Stimulated activated CD4-positive, alpha-beta T cell treated with anti-CD3 and anti-CD28 coated beads, Interleukin-4, amount 100 ng/mL, for 48 hours (primary cell): Measurements from ENCODE around the gene USP2.

Source experiments
- DNase-seq, 2 donors: peaks; one replicate each; pipeline ENCODE4 v3.0.0-alpha.2; 2020; ENCODE audit warnings: low read depth in 2 of 2

USP2 gene

DNA sequence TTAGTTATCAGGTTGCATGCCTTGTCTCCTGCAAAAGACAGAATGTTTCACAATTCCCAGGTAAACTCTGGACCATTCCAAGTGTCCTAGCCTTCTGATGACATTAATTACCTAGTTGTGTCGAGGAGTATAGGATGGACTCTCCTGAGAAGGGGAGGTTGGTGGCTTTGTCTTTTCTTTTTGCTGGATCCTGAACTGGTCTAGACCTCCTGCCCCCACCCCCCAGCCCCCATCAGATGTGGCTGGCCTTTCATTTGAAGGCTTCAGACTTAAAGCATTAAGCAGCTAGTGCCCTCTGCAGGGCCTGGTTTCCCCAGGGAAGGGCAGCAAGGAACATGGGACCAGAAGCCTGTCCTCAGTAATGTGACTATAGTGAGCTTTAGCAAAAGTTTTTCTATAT, 74.3 kb downstream of the USP2 start:
- DNase-seq = no peak

DNA sequence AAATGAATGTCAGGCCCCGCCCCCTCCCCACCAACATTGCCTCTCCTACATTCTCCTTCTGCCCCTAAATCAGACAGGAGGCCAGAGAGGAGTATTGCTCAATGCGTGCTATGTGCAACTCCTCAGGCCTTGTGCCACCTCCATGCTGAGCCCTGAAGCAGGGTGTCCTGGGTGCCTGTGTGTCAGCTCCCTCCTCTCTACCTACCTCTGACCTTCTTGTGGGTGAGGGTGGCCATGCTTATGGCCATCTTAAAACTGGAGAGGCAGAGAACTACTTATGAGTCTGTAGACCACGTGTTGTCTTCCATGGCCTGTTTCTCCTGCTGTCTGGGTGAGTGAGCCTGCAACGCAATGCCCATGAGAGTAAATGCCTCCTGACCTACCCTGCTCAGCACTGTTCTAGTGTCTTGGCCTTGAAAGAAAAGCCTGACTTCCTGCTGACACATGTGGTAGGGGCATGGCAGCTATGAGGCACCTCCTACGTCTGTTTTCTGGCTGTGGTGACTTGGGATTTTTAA, 75.1 kb downstream of the USP2 start:
- no peak for DNase-seq

DNA sequence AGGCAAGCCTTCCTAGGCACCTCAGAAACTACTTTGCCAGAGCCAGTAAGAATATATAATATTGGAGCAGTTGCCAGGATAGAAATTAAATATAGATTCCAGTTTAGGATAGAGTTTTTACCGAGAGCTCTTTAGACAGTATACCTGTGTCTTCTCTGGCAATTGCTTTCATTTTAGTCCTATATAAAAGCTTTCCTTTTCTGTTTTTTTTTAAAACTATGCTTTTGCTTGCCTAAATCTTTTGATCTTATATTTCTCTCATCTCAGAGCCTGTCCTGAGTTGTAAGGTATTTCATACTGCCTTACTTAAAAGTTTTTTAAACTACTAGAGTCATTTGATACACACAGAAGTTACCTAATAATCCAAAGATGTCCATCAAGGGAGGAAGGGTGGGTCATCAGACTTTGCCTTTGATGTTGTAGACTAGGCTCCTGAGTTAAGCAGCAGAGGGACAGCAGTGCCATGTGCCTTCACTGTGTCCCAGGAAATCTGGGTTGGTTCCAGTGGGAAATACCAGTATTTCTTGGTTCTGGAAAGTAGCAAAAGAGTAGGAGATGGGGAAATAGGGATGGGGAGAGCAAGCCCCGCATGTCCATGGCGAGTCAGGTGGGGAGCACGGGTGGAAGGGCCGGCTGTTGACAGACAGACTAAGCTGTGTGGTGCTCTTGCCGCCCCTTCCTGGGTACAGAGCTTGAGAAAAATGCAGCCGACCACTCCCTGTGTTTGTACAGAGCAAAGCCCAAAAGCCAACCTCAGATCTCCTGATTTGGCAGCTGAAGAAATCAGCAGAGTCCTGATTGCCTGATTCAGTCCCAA, 75.7 kb downstream of the USP2 start:
- no peak for DNase-seq
